ENCODE results near the gene SYCN.
A peak's percentile ranks its signal among the peaks of the same experiment; 100 is the strongest.
"Not testable (repeated sequence)": the region's sequence is repeated elsewhere in the genome, so short reads cannot be mapped to it uniquely, and the experiment has no call there.

The SYCN gene

GRCh38 chr19:39203372-39204341 is at the start of gene SYCN:
Gene SYCN (minus strand): TSS chr19:39204263. CDS start chr19:39204254, 9 bp downstream.
- no peak for DNase-seq (ENCODE audit: low spot score)

- DNase-seq (ENCODE audit: low spot score) = no peak
Measured at GRCh38 chr19:39253374-39254149, 49.5 kb upstream of the SYCN start.

GRCh38 chr19:39252458-39252857 is 48.4 kb upstream of the SYCN start:
- DNase-seq (ENCODE audit: low spot score) = no peak

- DNase-seq (ENCODE audit: low spot score) = no peak
Measured at GRCh38 chr19:39251846-39252245, 47.8 kb upstream of the SYCN start.

- DNase-seq (ENCODE audit: low spot score) = no peak
Measured at GRCh38 chr19:39251081-39251480, 47.0 kb upstream of the SYCN start.

- DNase-seq (ENCODE audit: low spot score) = no peak
Measured at GRCh38 chr19:39248806-39249205, 44.7 kb upstream of the SYCN start, which contains the start of gene IFNL4. Gene IFNL4 (minus strand): TSS chr19:39248856.

- DNase-seq (ENCODE audit: low spot score) = no peak
Measured at GRCh38 chr19:39247701-39248664, 43.9 kb upstream of the SYCN start.

- peak; percentile 43 for DNase-seq (ENCODE audit: low spot score)
Measured at GRCh38 chr19:39246951-39247669, 43.0 kb upstream of the SYCN start.

- DNase-seq (ENCODE audit: low spot score) = not testable (repeated sequence)
Measured at GRCh38 chr19:39245166-39245565, 41.1 kb upstream of the SYCN start.

- DNase-seq (ENCODE audit: low spot score) = not testable (repeated sequence)
Measured at GRCh38 chr19:39244410-39245100, 40.5 kb upstream of the SYCN start, which contains the start of gene IFNL3. Gene IFNL3 (minus strand): TSS chr19:39245006. CDS start chr19:39244967, 39 bp downstream.

GRCh38 chr19:39243741-39244140 is 39.7 kb upstream of the SYCN start:
- not testable (repeated sequence) for DNase-seq (ENCODE audit: low spot score)

GRCh38 chr19:39240421-39240820 is 36.4 kb upstream of the SYCN start:
- DNase-seq (ENCODE audit: low spot score) = no peak

- no peak for DNase-seq (ENCODE audit: low spot score)
Measured at GRCh38 chr19:39238944-39239343, 34.9 kb upstream of the SYCN start.

- no peak for DNase-seq (ENCODE audit: low spot score)
Measured at GRCh38 chr19:39238209-39238608, 34.1 kb upstream of the SYCN start.

GRCh38 chr19:39237200-39238184 is 33.4 kb upstream of the SYCN start:
- DNase-seq (ENCODE audit: low spot score) = peak; percentile 26

GRCh38 chr19:39236527-39236926 is 32.5 kb upstream of the SYCN start:
- no peak for DNase-seq (ENCODE audit: low spot score)

- no peak for DNase-seq (ENCODE audit: low spot score)
Measured at GRCh38 chr19:39232708-39233107, 28.6 kb upstream of the SYCN start.

GRCh38 chr19:39230096-39230764 is 26.2 kb upstream of the SYCN start:
- DNase-seq (ENCODE audit: low spot score) = no peak
